Endothelial cell of umbilical vein (primary cell): ENCODE measurements around the gene TDRD9. TPM values are rescaled to one million over a fixed set of nuclear protein-coding genes. Genes with fewer than 3 reads are reported as not detected.

Experiments
- BruUV-seq: library from RNA; stranded (reverse); fragments of 400-500 nt; replicated peaks from 2 replicates; lab custom pipeline; 2021; lab: Mats Ljungman, UMichigan
- CTCF ChIA-PET: fragments of 300-600, 350-600 bp; sonication (Branson Sonifier 250); formaldehyde crosslinking; loops from one replicate; lab custom pipeline; 2021; ENCODE audit warnings: antibody characterized with exemption, inconsistent platforms; lab: Charles Lee
- POLR2A ChIA-PET: fragments of 300-600, 350-600 bp; sonication (Branson Sonifier 250); formaldehyde crosslinking; loops from one replicate; lab custom pipeline; 2021; ENCODE audit warnings: antibody characterized with exemption, inconsistent platforms; lab: Charles Lee
- DNase-seq: peaks from one replicate; pipeline ENCODE4 v3.0.0-alpha.2; 2011; ENCODE audit warnings: low read depth, low spot score
- FAIRE-seq: peaks from 2 replicates; lab custom pipeline; 2011; peaks lifted over from hg19 to GRCh38; lab: Jason Lieb, UNC
- H2AFZ ChIP-seq: 2 replicates; pipeline ENCODE4 v1.6.0; 2012; ENCODE audit warnings: low read depth, low read length, control low read depth, inconsistent platforms
- H3K27ac ChIP-seq: 2 replicates; pipeline ENCODE4 v1.5.1; 2011; ENCODE audit warnings: low read depth, mild to moderate bottlenecking, control low read depth, low read length, moderate library complexity; ENCODE audit not compliant: insufficient read depth
- H3K27me3 ChIP-seq, 2 experiments: 2 replicates each; pipeline versions ENCODE4 v1.6.0 to v1.6.1; 2011; ENCODE audit warnings: low read length in 2 of 2, mixed read lengths in 1 of 2; ENCODE audit not compliant: control insufficient read depth in 2 of 2, insufficient read depth in 2 of 2
- H3K36me3 ChIP-seq, 2 experiments: 2 replicates in 1 of 2; 3 replicates in 1 of 2; pipeline ENCODE4 v1.5.1; 2011; ENCODE audit warnings: low read length in 2 of 2, mild to moderate bottlenecking in 1 of 2, moderate library complexity in 1 of 2; ENCODE audit not compliant: control insufficient read depth in 2 of 2, insufficient read depth in 2 of 2; ENCODE audit errors: extremely low read depth in 1 of 2
- H3K4me1 ChIP-seq: 3 replicates; pipeline ENCODE4 v1.5.1; 2011; ENCODE audit warnings: mild to moderate bottlenecking, low read length; ENCODE audit not compliant: control insufficient read depth, insufficient read depth; ENCODE audit errors: extremely low read depth
- H3K4me2 ChIP-seq: 2 replicates; pipeline ENCODE4 v1.6.1; 2011; ENCODE audit warnings: low read length, control low read depth, mixed read lengths; ENCODE audit not compliant: insufficient read depth
- H3K4me3 ChIP-seq, 3 experiments: fragments of 200-600 bp in 1 of 3; sonication (generic), shearing (Covaris generic) in 1 of 3; replicated peaks in 1 of 3; 2 replicates each; pipeline ENCODE4 v1.5.1; 2011 to 2016; ENCODE audit warnings: control low read depth in 3 of 3, low read length in 3 of 3, mild to moderate bottlenecking in 2 of 3, inconsistent platforms in 1 of 3, low read depth in 1 of 3, moderate library complexity in 1 of 3; ENCODE audit not compliant: insufficient read depth in 1 of 3
- H3K79me2 ChIP-seq: 2 replicates; pipeline ENCODE4 v1.6.0; 2012; ENCODE audit warnings: low read length, inconsistent platforms; ENCODE audit not compliant: control insufficient read depth, insufficient read depth
- H3K9ac ChIP-seq: replicated peaks from 2 replicates; pipeline ENCODE3; 2011; ENCODE audit warnings: low read length, control low read depth; ENCODE audit not compliant: insufficient read depth; ENCODE audit errors: extremely low read depth
- H3K9me1 ChIP-seq: replicated peaks from 3 replicates; pipeline ENCODE4 v1.6.0; 2011; ENCODE audit warnings: mild to moderate bottlenecking, low read length; ENCODE audit not compliant: control insufficient read depth, insufficient read depth; ENCODE audit errors: extremely low read depth
- H3K9me3 ChIP-seq: replicated peaks from 2 replicates; pipeline ENCODE4 v1.5.1; 2012; ENCODE audit warnings: low read length, inconsistent platforms; ENCODE audit not compliant: control insufficient read depth, insufficient read depth
- H4K20me1 ChIP-seq: replicated peaks from 2 replicates; pipeline ENCODE3; 2011; ENCODE audit warnings: mild to moderate bottlenecking, low read length; ENCODE audit not compliant: control insufficient read depth, insufficient read depth; ENCODE audit errors: extremely low read depth
- CTCF ChIP-seq, 2 donors: IDR thresholded peaks; 1 replicate in 1 of 2; 2 replicates in 1 of 2; pipeline ENCODE4 v1.5.1; 2011; ENCODE audit warnings: low read length in 2 of 2, mild to moderate bottlenecking in 2 of 2, moderate library complexity in 2 of 2, control low read depth in 1 of 2, inconsistent platforms in 1 of 2, low read depth in 1 of 2; ENCODE audit not compliant: insufficient read depth in 1 of 2; ENCODE audit errors: extremely low read depth in 1 of 2
- EZH2 ChIP-seq: IDR thresholded peaks from 2 replicates; pipeline ENCODE4 v1.6.1; 2012; ENCODE audit warnings: borderline replicate concordance, low read depth, mild to moderate bottlenecking, moderate library complexity, low read length, inconsistent platforms; ENCODE audit not compliant: severe bottlenecking
- FOS ChIP-seq: IDR thresholded peaks from 2 replicates; pipeline ENCODE4 v1.6.1; 2011; ENCODE audit warnings: mild to moderate bottlenecking, low read length, moderate library complexity, borderline replicate concordance; ENCODE audit not compliant: insufficient read depth
- GATA2 ChIP-seq: IDR thresholded peaks from 2 replicates; pipeline ENCODE4 v1.7.0; 2011; ENCODE audit warnings: low read depth, mild to moderate bottlenecking, moderate library complexity, mixed read lengths, low read length; ENCODE audit not compliant: insufficient read length, insufficient read depth
- JUN ChIP-seq: IDR thresholded peaks from 2 replicates; pipeline ENCODE4 v1.6.1; 2011; ENCODE audit warnings: borderline replicate concordance, low read depth; ENCODE audit not compliant: insufficient read length, insufficient read depth
- MYC ChIP-seq: IDR thresholded peaks from one replicate; pipeline ENCODE4 v1.6.1; 2011; ENCODE audit warnings: mild to moderate bottlenecking, low read depth, low read length
- POLR2A ChIP-seq: IDR thresholded peaks from 2 replicates; pipeline ENCODE4 v1.6.1; 2012; ENCODE audit warnings: low read depth, mild to moderate bottlenecking, control low read depth, low read length
- POLR2AphosphoS5 ChIP-seq: IDR thresholded peaks from 2 replicates; pipeline ENCODE4 v1.6.1; 2012; ENCODE audit warnings: low read depth, mild to moderate bottlenecking, control low read depth, low read length, moderate library complexity; ENCODE audit not compliant: insufficient read depth
- dilution Hi-C: fragments of 300-500 bp; cut with MboI; formaldehyde crosslinking; loops from one replicate; pipeline ENCODE4 v1.15.0; 2019; ENCODE audit warnings: low sequenced_read_pairs; ENCODE audit not compliant: extremely low pct_ligation_motif_present
- intact Hi-C: fragments of 100-400 bp; cut with micrococcal nuclease; formaldehyde crosslinking; loops from one replicate; pipeline ENCODE4 v1.10.0; 2022
- polyA plus RNA-seq, 4 experiments: library from polyadenylated mRNA; depleted of rRNA in 3 of 4; stranded (reverse) in 3 of 4; unstranded in 1 of 4; fragments of >200 nt; gene quantifications; 2 replicates each; pipeline versions ENCODE4 v1.2.1 to v1.2.3, GENCODE V29; 2011 to 2012; ENCODE audit warnings: missing spikeins in 1 of 4
- total RNA-seq: library from RNA; stranded (reverse); gene quantifications from 2 replicates; pipeline ENCODE4 v1.2.3, GENCODE V29; 2021
- TF ChIP-seq, protein P1 (sequence below): IDR thresholded peaks from 2 replicates; pipeline ENCODE4 v1.6.1; 2011; ENCODE audit not compliant: insufficient read depth, insufficient read length

Gene TDRD9
- total and polyA plus RNA-seq, 2 donors (not counting 3 experiments of a cell fraction or from before 2014, with no cell fraction given): 0.52 to 1.4 TPM

DNA sequence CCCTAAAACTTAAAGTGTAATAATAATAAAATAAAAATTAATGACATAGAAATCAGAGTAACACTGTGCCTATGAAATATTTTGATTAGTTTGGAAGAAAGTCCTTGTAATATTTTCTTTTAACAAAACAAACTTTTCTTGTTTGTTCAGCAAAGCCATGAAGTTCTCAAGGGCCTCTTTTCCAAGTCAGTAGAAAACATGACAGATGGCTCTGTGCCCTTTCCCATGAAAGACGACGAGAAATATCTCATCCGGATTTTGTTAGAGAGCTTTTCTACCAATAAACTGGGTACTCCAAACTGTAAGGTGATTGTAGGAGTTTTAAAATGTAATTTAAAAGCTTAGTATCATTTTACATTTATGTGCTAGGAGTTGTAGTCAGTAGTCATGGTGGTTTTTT is 102.7 kb downstream of the TDRD9 start:
- POLR2A ChIA-PET: no interaction called here
- no TSS peak for BruUV-seq

More for the DNA sequence above, 102.7 kb downstream of the TDRD9 start:
- Histone ChIP-seq H3K9me3 (no peaks in the 10 kb centered on the region), H3K4me1 (no peaks in the 10 kb centered on the region), H4K20me1 (no peaks in the 10 kb centered on the region), H3K4me3 (no peak overlapping the region), H3K9me1 (no peaks in the 10 kb centered on the region), H3K9ac (no peak overlapping the region), H3K27ac (no peak overlapping the region), H3K27me3 (peaks cover 2 to 6% of the 10 kb centered on the region in 2 experiments), H2AFZ (no peak overlapping the region), H3K79me2 (no peaks in the 10 kb centered on the region), H3K4me2 (no peak overlapping the region), H3K36me3 (no peaks in the 10 kb centered on the region)
- no peak for FAIRE-seq
- TF ChIP-seq MYC (no peak), FOS (no peak), GATA2 (no peak), POLR2AphosphoS5 (no peak), CTCF (IDR thresholded peaks at IDR 0.05; ENCODE audit: extremely low read depth in 1 of 2, insufficient read depth in 1 of 2, low read depth in 1 of 2, low read length in 2 of 2) (no peak), EZH2 (no peak), JUN (no peak), POLR2A (no peak)
- TF ChIP-seq, protein P1, sequence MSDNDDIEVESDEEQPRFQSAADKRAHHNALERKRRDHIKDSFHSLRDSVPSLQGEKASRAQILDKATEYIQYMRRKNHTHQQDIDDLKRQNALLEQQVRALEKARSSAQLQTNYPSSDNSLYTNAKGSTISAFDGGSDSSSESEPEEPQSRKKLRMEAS: no peak
- intact Hi-C loops (no loop called here), dilution Hi-C loops (no loop called here)
- no peak for DNase-seq
- CTCF ChIA-PET: interaction anchor here (1.4 kb wide), 1 partner anchor 14 kb away, joined by 3 read pairs; no protein-coding TSS in a partner anchor
